T47D (cell line): ENCODE data around the gene MRC1.

Experiments
- DNase-seq, 2 experiments: peaks; one replicate each; pipeline versions ENCODE4 v3.0.0 to v3.0.0-alpha.2; 2011 to 2012; ENCODE audit warnings: low read depth in 1 of 2, low spot score in 1 of 2
- JUND ChIP-seq: IDR thresholded peaks from 2 replicates; pipeline ENCODE4 v1.6.1; 2012; ENCODE audit warnings: low read depth
- in situ Hi-C: cut with HindIII; loops from 2 replicates; pipeline ENCODE4 v1.10.0; 2016; ENCODE audit warnings: low sequenced_read_pairs, low pct_unique_long_range_greater_than_20kb

MRC1 gene

GRCh38 chr10:17838080-17838648, 29.0 kb downstream of the MRC1 start:
- in situ Hi-C loops: no loop called here
- DNase-seq: no peak
- TF ChIP-seq JUND: no peak

GRCh38 chr10:17841050-17841449, 31.9 kb downstream of the MRC1 start:
- in situ Hi-C loops: no loop called here

GRCh38 chr10:17842641-17843040, 33.5 kb downstream of the MRC1 start:
- in situ Hi-C loops: no loop called here
- DNase-seq: no peak
- TF ChIP-seq JUND: no peak

More at GRCh38 chr10:17841050-17841449, 31.9 kb downstream of the MRC1 start:
- DNase-seq: no peak
- no peak for TF ChIP-seq JUND

- no peak for TF ChIP-seq JUND
- DNase-seq: peak in 1 of 2 experiments; percentile 29
- in situ Hi-C loops: no loop called here
These were observed 38.6 kb downstream of the MRC1 start for GRCh38 chr10:17847585-17848296.

- in situ Hi-C loops: no loop called here
- no peak for TF ChIP-seq JUND
- no peak for DNase-seq
These were observed 39.5 kb downstream of the MRC1 start for GRCh38 chr10:17848646-17849045.

- in situ Hi-C loops: no loop called here
- TF ChIP-seq JUND: no peak
- no peak for DNase-seq
These were observed 41.4 kb downstream of the MRC1 start for GRCh38 chr10:17850501-17850900.

- no peak for TF ChIP-seq JUND
- peak in 1 of 2 experiments; percentile 15 for DNase-seq
- in situ Hi-C loops: no loop called here
These were observed 42.5 kb downstream of the MRC1 start for GRCh38 chr10:17851611-17852010.

GRCh38 chr10:17854044-17854652, 45.0 kb downstream of the MRC1 start:
- DNase-seq: no peak
- in situ Hi-C loops: no loop called here
- no peak for TF ChIP-seq JUND

- in situ Hi-C loops: no loop called here
- no peak for DNase-seq
- TF ChIP-seq JUND: no peak
These were observed 47.9 kb downstream of the MRC1 start for GRCh38 chr10:17857040-17857439.

GRCh38 chr10:17859492-17860156, 50.5 kb downstream of the MRC1 start:
- TF ChIP-seq JUND: no peak
- DNase-seq: no peak
- in situ Hi-C loops: no loop called here

- DNase-seq: no peak
- TF ChIP-seq JUND: no peak
- in situ Hi-C loops: no loop called here
These were observed 52.6 kb downstream of the MRC1 start for GRCh38 chr10:17861760-17862159.

GRCh38 chr10:17865351-17865750, 56.2 kb downstream of the MRC1 start:
- no peak for DNase-seq
- in situ Hi-C loops: no loop called here

GRCh38 chr10:17866346-17866745, 57.2 kb downstream of the MRC1 start:
- TF ChIP-seq JUND: no peak
- no peak for DNase-seq
- in situ Hi-C loops: no loop called here

More at GRCh38 chr10:17865351-17865750, 56.2 kb downstream of the MRC1 start:
- TF ChIP-seq JUND: no peak
